ENCODE data around the gene ABCA7.
"Not testable (repeated sequence)": the region's sequence is repeated elsewhere in the genome, so short reads cannot be mapped to it uniquely, and the experiment has no call there.

Gene ABCA7

DNA sequence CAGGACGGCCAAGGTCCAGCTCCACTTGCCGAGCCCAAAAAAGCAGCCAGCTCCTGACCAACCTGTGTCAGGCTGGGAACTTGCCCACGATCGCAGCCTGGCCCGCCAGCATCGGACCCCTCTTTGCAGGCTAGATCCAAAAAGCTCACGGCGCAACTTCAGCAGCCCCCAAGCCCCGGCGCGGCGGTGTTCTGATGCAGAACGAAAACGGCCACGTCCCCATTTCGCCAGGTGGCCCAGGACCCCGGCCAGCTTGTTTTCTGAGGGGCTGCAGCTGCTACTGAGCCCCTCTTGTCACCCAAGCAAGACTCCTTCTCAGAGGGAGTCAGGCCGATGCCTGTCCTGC, 20.3 kb upstream of the ABCA7 start:
- TF ChIP-seq, protein P1, sequence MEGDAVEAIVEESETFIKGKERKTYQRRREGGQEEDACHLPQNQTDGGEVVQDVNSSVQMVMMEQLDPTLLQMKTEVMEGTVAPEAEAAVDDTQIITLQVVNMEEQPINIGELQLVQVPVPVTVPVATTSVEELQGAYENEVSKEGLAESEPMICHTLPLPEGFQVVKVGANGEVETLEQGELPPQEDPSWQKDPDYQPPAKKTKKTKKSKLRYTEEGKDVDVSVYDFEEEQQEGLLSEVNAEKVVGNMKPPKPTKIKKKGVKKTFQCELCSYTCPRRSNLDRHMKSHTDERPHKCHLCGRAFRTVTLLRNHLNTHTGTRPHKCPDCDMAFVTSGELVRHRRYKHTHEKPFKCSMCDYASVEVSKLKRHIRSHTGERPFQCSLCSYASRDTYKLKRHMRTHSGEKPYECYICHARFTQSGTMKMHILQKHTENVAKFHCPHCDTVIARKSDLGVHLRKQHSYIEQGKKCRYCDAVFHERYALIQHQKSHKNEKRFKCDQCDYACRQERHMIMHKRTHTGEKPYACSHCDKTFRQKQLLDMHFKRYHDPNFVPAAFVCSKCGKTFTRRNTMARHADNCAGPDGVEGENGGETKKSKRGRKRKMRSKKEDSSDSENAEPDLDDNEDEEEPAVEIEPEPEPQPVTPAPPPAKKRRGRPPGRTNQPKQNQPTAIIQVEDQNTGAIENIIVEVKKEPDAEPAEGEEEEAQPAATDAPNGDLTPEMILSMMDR (IDR thresholded peaks at IDR 0.05; ENCODE audit: low read depth, low read length): no peak
- no peak for DNase-seq (ENCODE audit: extremely low read depth, low read depth)

DNA sequence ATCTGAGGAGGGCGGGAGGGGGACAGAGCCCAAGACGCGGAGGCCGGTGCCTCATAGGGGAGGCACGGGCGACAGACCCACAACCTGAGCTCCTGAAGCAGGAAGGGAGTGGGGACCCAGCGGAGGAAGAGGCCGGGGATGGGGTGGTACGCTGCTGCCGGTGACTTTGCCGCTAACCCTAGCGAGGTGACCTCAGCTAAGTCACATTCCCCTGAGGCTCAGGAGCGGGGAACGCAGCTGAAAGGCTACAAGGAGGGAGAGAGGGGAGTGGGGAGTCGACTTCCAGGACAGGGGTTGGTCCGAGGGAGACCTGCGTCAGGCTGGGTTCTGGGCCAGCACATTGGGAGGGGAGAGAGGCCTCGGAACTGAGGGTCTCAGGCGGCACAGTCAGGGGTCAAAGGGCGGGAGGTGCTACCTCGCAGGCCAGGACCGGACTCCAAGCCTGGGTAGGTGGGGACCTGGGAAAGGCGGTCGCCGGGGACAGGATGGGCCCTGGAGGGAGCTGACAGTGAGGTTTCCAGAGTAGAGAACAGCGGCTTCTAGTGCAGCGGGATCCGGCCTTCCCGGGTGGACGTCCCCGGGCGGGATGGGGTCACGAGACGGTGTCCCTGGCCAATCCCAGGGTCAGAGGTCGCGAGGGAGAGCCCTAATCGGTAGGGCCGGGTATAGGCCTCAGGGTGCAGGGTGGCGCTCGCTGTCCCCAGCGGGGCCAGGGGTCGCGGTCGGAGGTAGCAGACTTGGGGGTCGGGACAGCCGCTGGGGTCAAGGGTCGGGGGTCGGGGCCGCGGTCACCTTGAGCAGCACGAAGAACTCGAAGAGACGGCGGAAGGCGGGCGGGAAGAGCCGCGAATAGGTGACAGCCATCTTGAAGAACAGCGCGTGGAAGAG, 19.7 kb upstream of the ABCA7 start:
- DNase-seq (ENCODE audit: extremely low read depth, low read depth): no peak
- TF ChIP-seq, protein P1 (IDR thresholded peaks at IDR 0.05; ENCODE audit: low read depth, low read length): no peak

DNA sequence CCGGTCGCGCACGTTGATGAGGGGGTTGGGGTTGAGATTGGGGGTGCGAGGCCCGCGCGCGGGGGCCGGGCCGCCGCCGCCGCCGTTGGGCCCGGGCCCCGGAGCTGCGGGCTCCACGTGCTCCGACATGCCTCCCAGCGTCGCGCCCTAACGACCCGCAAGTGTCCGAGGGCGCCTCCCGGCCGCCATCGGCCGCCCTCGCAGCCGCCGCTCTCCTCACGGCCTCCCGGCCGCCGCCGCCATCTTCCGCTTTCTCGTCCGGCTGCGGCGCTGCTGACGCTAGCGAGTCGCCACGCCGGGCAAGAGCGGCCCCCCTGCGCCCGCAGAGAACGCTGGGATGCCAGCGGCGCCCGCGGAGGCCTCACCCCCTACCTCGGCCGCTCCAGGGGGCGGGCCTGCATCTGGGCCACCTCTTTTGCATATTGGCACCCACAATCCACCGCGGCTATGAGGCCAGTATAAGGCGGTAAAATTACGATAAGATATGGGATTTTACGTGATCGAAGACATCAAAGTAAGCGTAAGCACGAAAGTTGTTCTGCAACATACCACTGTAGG, 19.0 kb upstream of the ABCA7 start, which contains the start of gene TMEM259:
Gene TMEM259, minus strand, starts transcription at position 256 of the 558 bp plus-strand sequence. Its CDS starts 127 bp downstream, at position 129.
- TF ChIP-seq, protein P1 (IDR thresholded peaks at IDR 0.05; ENCODE audit: low read depth, low read length): no peak
- DNase-seq (ENCODE audit: extremely low read depth, low read depth): peak; percentile 95

DNA sequence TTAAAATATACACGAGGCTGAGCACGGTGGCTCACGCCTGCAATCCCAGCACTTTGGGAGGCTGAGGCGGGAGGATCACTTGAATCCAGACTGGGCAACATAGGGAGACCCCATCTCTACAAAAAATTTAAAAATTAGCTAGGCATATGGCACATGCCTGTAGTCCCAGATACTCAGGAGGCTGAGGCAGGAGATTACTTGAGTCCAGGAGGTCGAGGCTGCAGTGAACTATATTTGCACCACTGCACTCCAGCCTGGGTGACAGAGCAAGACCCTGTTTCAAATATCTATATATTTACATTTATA, 16.1 kb upstream of the ABCA7 start:
- DNase-seq (ENCODE audit: extremely low read depth, low read depth): not testable (repeated sequence)

DNA sequence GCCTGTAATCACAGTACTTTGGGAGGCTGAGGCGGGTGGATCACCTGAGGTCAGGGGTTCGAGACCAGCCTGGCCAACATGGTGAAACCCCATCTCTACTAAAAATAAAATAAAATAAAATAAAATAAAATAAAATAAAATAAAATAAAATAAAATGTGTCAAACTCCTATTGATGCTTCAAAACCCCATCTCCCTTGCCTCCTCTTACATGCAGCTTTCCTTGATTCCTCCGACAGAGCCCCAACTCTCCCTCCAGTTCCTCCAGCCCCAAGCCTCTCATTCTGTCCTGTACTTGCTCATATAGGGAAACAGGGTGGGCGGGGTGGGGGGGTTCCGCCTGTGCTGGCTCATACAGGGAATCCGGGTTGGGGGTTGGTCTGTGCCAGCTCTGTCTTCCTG, 14.8 kb upstream of the ABCA7 start:
- not testable (repeated sequence) for DNase-seq (ENCODE audit: extremely low read depth, low read depth)

DNA sequence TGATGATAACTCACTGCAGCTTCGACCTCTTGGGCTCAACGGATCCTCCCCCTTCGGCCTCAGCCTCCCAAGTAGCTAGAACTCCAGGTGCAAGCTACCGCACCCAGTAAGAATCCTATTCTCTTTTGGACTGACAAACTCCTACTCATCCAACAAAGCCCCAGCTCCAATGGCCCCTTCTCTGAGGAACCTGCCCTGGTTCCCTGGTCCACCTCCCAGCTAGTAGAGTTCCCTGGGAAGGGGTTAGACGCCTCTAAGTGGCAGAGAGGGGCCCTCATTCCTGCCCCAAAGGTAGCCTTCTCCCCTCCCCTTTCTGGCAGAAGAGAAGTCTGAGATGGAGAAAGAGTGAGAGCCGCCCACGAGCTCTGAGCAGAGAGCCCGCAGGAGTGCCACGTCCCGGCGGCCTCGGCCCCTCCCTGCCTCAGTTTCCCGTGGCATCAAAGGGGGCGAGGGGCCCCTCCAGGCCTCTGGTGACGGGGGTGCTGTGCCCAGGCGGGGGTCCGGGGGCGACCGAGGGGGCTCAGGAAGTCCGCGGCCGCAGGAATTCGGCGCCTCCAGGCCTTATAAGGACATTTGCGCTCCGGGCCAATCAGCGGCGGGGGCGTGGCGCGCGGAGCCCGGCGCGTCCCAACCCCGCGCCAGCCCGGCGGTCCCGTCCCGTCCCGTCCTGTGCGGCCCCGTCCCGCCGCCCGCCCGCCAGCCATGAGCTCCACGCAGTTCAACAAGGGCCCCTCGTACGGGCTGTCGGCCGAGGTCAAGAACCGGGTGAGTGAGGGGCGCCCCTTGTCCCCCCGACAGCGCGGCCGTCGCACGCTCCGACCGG, 13.7 kb upstream of the ABCA7 start, which contains the start of gene CNN2:
Gene CNN2, plus strand, starts transcription at position 649 of the 823 bp plus-strand sequence. Its CDS starts 54 bp downstream, at position 703.
- DNase-seq (ENCODE audit: extremely low read depth, low read depth): no peak

DNA sequence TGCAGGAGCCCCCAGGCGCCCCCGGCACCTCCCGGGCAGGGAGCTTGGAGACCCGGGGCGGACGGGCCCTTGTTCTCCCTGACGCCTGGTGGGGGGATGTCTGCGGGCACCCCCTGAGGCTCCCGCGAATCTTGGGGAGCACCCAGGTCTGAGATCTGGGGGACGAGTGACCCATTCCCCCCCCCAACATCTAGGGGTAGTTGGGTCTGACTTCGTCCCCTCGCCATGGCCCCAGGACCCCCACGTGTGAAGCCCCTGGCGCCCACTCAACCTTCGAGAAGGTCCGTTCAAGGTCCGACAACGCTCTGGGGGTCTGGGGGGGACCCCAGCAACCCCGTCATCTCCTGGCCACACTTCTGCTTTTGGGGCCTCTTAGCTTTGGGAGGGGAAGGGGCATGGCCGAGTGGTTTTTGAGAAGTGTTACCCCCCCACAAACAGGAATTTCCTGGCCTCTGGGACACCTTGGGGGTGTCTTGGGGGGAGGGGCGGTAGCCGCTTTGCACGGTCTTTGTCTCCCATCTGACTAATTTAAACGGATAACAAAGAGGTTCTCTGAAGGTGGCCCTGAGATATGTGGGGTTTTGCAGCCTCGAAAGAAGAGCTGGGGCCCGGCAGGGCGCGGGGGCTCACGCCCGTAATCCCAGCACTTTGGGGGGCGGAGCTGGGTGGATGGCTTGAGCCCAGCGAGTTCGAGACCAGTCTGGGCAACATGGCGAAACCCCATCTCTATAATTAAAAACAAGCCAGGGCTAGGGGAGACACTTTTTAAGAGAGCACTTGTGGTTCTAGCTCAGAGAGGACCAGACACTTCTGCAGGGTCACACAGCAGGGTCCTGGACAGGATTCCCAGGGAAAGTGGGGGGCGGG, 12.9 kb upstream of the ABCA7 start:
- TF ChIP-seq, protein P1 (IDR thresholded peaks at IDR 0.05; ENCODE audit: low read depth, low read length): no peak
- no peak for DNase-seq (ENCODE audit: extremely low read depth, low read depth)

More for the DNA sequence above, 13.7 kb upstream of the ABCA7 start, which contains the start of gene CNN2:
- TF ChIP-seq, protein P1 (IDR thresholded peaks at IDR 0.05; ENCODE audit: low read depth, low read length): no peak

Data from AG09319 (cell line).